ENCODE data around the gene ATG7. TPM values are rescaled to one million over a fixed set of nuclear protein-coding genes. Genes with fewer than 3 reads are reported as not detected.
A peak's percentile ranks its signal among the peaks of the same experiment; 100 is the strongest.

Gene ATG7
- polyA plus RNA-seq, 6 donors from 2014 or later: 15.5 to 36.9 (median 18.4) TPM

GRCh38 chr3:11578169-11578568 is 306.0 kb downstream of the ATG7 start:
- peaks cover 16% of the 10 kb centered on the region in 2 donors for H3K36me3 Mint-ChIP-seq
- no peak for DNase-seq
- H3K27me3 Mint-ChIP-seq: no peaks in the 10 kb centered on the region
- H3K4me3 Mint-ChIP-seq: no peak overlapping the region
- H3K4me1 Mint-ChIP-seq: peaks cover 33 to 54% (median 43%) of the 10 kb centered on the region in 3 donors
- peaks cover 0 to 1% (median 0%) of the 10 kb centered on the region in 7 donors for H3K9me3 Mint-ChIP-seq
- ATAC-seq (ENCODE audit: low read depth in 2 of 2): no peak
- peak overlapping the region in 2 of 6 donors; percentile 36 to 69 for H3K27ac Mint-ChIP-seq

- Mint-ChIP-seq H3K27me3 (no peaks in the 10 kb centered on the region), H3K36me3 (peaks cover 8 to 9% of the 10 kb centered on the region in 2 donors), H3K4me1 (peaks cover 48 to 69% (median 49%) of the 10 kb centered on the region in 3 donors)
These were observed 308.4 kb downstream of the ATG7 start for GRCh38 chr3:11580645-11581044.

GRCh38 chr3:11581237-11582190 is 309.3 kb downstream of the ATG7 start:
- Mint-ChIP-seq H3K4me1 (peaks cover 45 to 63% (median 46%) of the 10 kb centered on the region in 3 donors), H3K27ac (peak overlapping the region in 1 of 6 donors; percentile 32), H3K36me3 (peaks cover 8 to 9% of the 10 kb centered on the region in 2 donors), H3K9me3 (peaks cover 0 to 1% (median 0%) of the 10 kb centered on the region in 7 donors), H3K27me3 (no peaks in the 10 kb centered on the region), H3K4me3 (peak overlapping the region in 4 of 8 donors; percentile 5 to 70 (median 61))
- DNase-seq: no peak
- no peak for ATAC-seq (ENCODE audit: low read depth in 2 of 2)

More at GRCh38 chr3:11580645-11581044, 308.4 kb downstream of the ATG7 start:
- DNase-seq (no peak), ATAC-seq (ENCODE audit: low read depth in 2 of 2) (no peak)
- peaks cover 0 to 1% (median 0%) of the 10 kb centered on the region in 7 donors for H3K9me3 Mint-ChIP-seq
- no peak overlapping the region for H3K4me3 Mint-ChIP-seq
- H3K27ac Mint-ChIP-seq: no peak overlapping the region

GRCh38 chr3:11582191-11582968 is 310.2 kb downstream of the ATG7 start:
- Mint-ChIP-seq H3K9me3 (peaks cover 0 to 1% (median 0%) of the 10 kb centered on the region in 7 donors), H3K4me1 (peaks cover 37 to 61% (median 42%) of the 10 kb centered on the region in 3 donors), H3K36me3 (peaks cover 10% of the 10 kb centered on the region in 2 donors), H3K4me3 (peak overlapping the region; percentile 8 to 85 (median 70)), H3K27ac (peak overlapping the region in 5 of 6 donors; percentile 14 to 57 (median 48)), H3K27me3 (no peaks in the 10 kb centered on the region)
- peak; percentile 27 to 35 for ATAC-seq (ENCODE audit: low read depth in 2 of 2)
- DNase-seq: no peak

- Mint-ChIP-seq H3K4me3 (peak overlapping the region in 3 of 8 donors; percentile 65 to 71 (median 70)), H3K9me3 (peaks cover 0 to 1% (median 0%) of the 10 kb centered on the region in 7 donors), H3K27ac (peak overlapping the region in 3 of 6 donors; percentile 3 to 67 (median 38)), H3K36me3 (peaks cover 15% of the 10 kb centered on the region in 2 donors), H3K27me3 (no peaks in the 10 kb centered on the region), H3K4me1 (peaks cover 30 to 57% (median 36%) of the 10 kb centered on the region in 3 donors)
- DNase-seq: no peak
- ATAC-seq (ENCODE audit: low read depth in 2 of 2): no peak
These were observed 311.0 kb downstream of the ATG7 start for GRCh38 chr3:11583235-11583634.

- no peak for ATAC-seq (ENCODE audit: low read depth in 2 of 2)
- no peak for DNase-seq
- peaks cover 35 to 59% (median 40%) of the 10 kb centered on the region in 3 donors for H3K4me1 Mint-ChIP-seq
- peaks cover 0 to 1% (median 0%) of the 10 kb centered on the region in 7 donors for H3K9me3 Mint-ChIP-seq
- no peaks in the 10 kb centered on the region for H3K27me3 Mint-ChIP-seq
- peaks cover 18 to 19% of the 10 kb centered on the region in 2 donors for H3K36me3 Mint-ChIP-seq
- H3K4me3 Mint-ChIP-seq: peak overlapping the region in 1 of 8 donors; percentile 30
- H3K27ac Mint-ChIP-seq: peak overlapping the region in 2 of 6 donors; percentile 3 to 70
These were observed 311.4 kb downstream of the ATG7 start for GRCh38 chr3:11583638-11584046.

GRCh38 chr3:11584570-11584969 is 312.4 kb downstream of the ATG7 start:
- Mint-ChIP-seq H3K36me3 (peaks cover 23 to 26% of the 10 kb centered on the region in 2 donors), H3K27ac (peak overlapping the region in 3 of 6 donors; percentile 3 to 96 (median 7)), H3K9me3 (peaks cover 0 to 1% (median 0%) of the 10 kb centered on the region in 7 donors), H3K4me3 (peak overlapping the region in 1 of 8 donors; percentile 34), H3K27me3 (no peaks in the 10 kb centered on the region), H3K4me1 (peaks cover 39 to 65% (median 45%) of the 10 kb centered on the region in 3 donors)
- DNase-seq (no peak), ATAC-seq (ENCODE audit: low read depth in 2 of 2) (no peak)

GRCh38 chr3:11587766-11588165 is 315.6 kb downstream of the ATG7 start:
- no peaks in the 10 kb centered on the region for H3K27me3 Mint-ChIP-seq
- ATAC-seq (ENCODE audit: low read depth in 2 of 2): no peak
- H3K4me1 Mint-ChIP-seq: peaks cover 36 to 51% (median 44%) of the 10 kb centered on the region in 3 donors
- no peak for DNase-seq
- no peaks in the 10 kb centered on the region for H3K9me3 Mint-ChIP-seq
- no peak overlapping the region for H3K4me3 Mint-ChIP-seq
- H3K36me3 Mint-ChIP-seq: peaks cover 14 to 18% of the 10 kb centered on the region in 2 donors
- H3K27ac Mint-ChIP-seq: peak overlapping the region in 2 of 6 donors; percentile 65 to 78

GRCh38 chr3:11588338-11588737 is 316.1 kb downstream of the ATG7 start:
- Mint-ChIP-seq H3K4me3 (no peak overlapping the region), H3K27ac (peak overlapping the region in 4 of 6 donors; percentile 8 to 78 (median 42)), H3K36me3 (peaks cover 14 to 18% of the 10 kb centered on the region in 2 donors), H3K4me1 (peaks cover 35 to 45% (median 43%) of the 10 kb centered on the region in 3 donors), H3K27me3 (no peaks in the 10 kb centered on the region), H3K9me3 (no peaks in the 10 kb centered on the region)
- ATAC-seq (ENCODE audit: low read depth in 2 of 2) (no peak), DNase-seq (no peak)

- Mint-ChIP-seq H3K4me3 (no peak overlapping the region), H3K36me3 (peaks cover 14 to 18% of the 10 kb centered on the region in 2 donors), H3K9me3 (no peaks in the 10 kb centered on the region), H3K27ac (peak overlapping the region in 3 of 6 donors; percentile 30 to 78 (median 52)), H3K27me3 (no peaks in the 10 kb centered on the region), H3K4me1 (peaks cover 34 to 43% (median 41%) of the 10 kb centered on the region in 3 donors)
- ATAC-seq (ENCODE audit: low read depth in 2 of 2): no peak
- no peak for DNase-seq
These were observed 316.6 kb downstream of the ATG7 start for GRCh38 chr3:11588755-11589154.

GRCh38 chr3:11589706-11590105 is 317.5 kb downstream of the ATG7 start:
- Mint-ChIP-seq H3K9me3 (no peaks in the 10 kb centered on the region), H3K4me1 (peaks cover 26 to 38% (median 37%) of the 10 kb centered on the region in 3 donors), H3K4me3 (no peak overlapping the region), H3K27me3 (no peaks in the 10 kb centered on the region), H3K27ac (no peak overlapping the region), H3K36me3 (peaks cover 14 to 19% of the 10 kb centered on the region in 2 donors)
- ATAC-seq (ENCODE audit: low read depth in 2 of 2): no peak
- DNase-seq: no peak

GRCh38 chr3:11591002-11591355 is 318.8 kb downstream of the ATG7 start:
- ATAC-seq (ENCODE audit: low read depth in 2 of 2) (no peak), DNase-seq (no peak)
- H3K4me3 Mint-ChIP-seq: no peak overlapping the region
- H3K4me1 Mint-ChIP-seq: peaks cover 31 to 43% (median 32%) of the 10 kb centered on the region in 3 donors
- peaks cover 0 to 3% (median 0%) of the 10 kb centered on the region in 7 donors for H3K9me3 Mint-ChIP-seq
- H3K27ac Mint-ChIP-seq: peak overlapping the region in 3 of 6 donors; percentile 21 to 62 (median 22)
- H3K36me3 Mint-ChIP-seq: peaks cover 14 to 25% of the 10 kb centered on the region in 2 donors
- H3K27me3 Mint-ChIP-seq: no peaks in the 10 kb centered on the region
